ENCODE measurements around the gene DEXI.

Gene DEXI

DNA sequence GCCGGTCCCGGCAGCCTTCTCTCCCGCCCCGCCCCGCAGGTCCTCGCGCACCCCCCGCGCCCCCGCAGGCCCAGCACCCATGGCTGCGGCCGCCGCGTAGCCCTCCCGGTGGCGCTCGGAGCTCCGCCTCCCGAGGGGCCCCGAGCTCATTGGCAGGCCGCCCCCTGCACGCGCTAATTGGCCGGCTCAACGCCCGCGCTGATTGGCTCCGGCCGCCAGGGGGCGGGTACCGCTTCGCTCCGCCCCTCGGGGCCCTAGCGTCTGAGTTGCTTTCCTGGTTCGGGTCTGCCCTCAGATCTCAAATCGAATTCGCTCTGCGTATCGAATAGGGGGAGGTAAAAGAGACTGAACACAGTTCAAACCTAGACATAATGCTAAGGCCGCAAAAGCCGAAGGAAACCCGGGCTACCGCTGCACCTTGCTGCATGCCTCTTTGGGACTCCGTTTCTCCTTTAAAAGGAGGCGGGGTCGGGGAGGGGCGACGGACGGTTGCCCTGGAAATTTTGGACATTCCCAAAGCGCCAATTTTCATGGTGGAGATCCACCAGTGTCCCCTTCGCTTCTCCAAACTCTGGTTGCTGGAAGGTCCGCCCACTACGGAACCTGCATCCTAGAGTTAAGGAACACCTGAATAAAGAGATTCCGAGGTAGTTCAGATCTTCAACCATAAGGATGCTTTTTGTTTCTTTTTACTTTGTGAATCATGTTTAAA is at the start of gene DEXI:
Gene DEXI (minus strand): TSS at position 117 of the 712 bp plus-strand sequence. CDS start 463 bp downstream, outside the sequence.
- DNase-seq (ENCODE audit: low spot score) = peak; percentile 95

DNA sequence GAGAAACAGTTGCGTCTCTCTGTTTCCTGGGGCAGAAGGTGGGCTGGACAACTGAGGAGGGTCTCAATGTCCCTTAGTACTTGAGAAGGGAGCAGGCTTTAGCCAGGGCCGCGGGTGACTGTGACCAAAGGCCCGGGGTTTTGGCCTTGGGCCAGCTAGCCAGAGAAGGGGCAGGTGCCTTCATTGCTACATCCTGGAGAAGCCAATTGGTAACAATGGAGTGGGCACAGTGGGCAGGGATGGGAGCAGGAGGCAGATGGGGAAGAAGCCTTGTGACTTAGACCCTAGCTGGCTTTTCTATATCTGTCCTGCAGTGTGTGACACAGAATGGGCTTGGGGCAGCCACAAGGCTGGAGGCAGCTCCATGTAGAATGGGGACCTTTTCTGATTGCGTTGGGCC is 48.1 kb upstream of the DEXI start:
- DNase-seq (ENCODE audit: low spot score) = no peak

DNA sequence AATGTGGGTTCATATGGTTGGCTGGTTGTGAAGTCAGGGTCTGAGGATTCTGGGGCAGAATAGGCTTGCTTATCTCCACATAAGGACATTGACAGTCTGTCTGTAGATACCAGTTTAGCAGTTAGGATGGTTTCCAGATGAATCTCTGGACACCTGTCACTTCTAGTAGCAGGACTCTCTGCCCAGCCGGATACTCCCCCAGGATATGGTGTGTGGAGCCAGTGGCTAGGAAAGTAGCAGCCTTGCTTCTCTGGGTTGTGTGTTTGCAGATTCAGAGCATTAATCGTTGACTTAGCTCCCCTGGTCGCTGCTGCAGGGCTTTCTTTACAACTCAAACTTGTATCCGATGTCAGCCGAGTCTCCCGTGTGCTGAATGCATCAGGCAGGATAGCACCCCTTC is 47.3 kb upstream of the DEXI start:
- DNase-seq (ENCODE audit: low spot score) = no peak

DNA sequence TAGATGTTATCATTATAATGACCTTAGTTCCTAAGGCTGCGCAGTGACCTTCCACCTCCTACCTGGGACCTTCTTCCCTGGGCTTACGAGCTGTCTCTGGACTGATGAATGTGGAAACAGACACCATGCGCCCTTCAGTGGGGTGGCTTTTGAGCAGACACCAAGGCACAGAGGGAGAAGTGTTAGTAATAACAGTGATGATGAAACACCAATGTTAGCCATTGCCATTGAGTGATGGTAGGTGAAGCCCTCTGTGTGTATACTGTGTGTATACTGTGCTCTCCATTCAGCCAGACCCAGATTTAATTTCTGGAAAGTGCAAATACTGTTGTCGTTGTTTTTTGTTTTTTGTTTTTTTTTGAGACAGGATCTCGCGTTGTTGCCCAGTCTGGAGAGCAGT is 46.6 kb upstream of the DEXI start:
- DNase-seq (ENCODE audit: low spot score) = no peak

DNA sequence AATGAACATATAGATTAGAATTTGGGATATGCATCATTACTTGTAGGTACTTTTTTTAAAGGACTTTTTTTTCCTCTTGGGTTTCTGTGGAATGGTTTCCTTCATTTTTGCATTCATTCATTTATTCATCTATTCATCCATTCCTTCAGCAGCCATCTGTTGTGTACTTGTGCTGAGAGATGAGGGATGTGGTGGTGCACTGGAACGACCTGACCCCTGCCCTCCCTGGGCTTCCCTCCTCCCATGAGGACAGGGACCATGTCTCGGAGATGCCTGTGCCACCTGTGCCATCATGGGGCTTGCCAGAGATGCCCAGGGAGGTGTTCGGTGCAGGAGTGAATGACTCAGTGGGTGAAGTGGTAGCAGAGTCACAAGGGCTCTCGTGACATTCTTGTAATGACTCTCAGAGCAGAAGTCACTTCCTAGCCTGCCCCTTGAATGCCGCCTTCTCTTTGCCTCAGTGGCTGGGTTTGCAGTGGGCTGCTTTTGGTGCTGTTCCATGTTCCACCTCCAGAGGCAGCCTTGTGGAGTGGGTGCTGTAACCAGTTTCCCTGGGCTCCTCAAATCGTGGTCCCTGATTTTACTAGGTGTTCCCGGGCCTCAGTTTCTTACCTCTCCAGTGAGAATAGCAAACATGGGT is 46.0 kb upstream of the DEXI start:
- DNase-seq (ENCODE audit: low spot score) = peak; percentile 46

DNA sequence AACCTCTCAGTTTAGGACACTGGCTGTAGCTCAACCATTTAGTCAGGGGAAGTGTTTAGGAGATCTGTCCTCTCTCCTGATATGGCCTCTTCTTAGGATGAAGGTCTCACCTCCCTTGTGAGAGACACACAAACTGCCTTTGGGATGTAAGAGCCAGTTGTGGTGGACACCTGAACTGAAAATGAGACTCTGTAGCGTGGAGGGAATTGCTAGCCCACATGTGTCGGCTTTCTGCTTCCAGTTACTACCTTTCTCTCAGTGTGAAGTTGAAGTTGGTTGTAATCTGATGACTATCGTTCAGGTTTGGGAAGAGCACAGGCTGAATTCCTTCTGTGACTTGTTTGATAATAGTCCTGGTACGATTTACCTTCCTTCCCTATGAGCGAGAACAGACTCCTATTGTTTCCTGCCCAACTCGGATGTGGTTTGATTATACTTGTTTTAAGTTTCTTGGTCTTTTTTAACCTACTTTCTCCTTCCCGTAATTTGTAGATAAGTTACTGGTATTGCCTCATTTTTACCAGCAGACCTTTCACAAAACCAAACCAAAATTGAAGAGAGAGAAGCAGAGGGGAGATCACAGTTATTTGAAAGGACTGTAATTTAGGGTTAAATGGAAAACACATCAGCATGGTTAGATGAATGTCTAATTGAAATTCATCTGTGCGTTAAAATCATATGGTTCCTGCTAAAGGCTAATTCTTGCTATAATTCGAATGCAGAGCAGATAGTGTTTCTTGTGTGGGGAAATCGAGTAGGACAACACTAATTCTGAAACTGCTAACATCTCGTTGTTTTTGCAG is 45.3 kb upstream of the DEXI start:
- peak; percentile 26 for DNase-seq (ENCODE audit: low spot score)

DNA sequence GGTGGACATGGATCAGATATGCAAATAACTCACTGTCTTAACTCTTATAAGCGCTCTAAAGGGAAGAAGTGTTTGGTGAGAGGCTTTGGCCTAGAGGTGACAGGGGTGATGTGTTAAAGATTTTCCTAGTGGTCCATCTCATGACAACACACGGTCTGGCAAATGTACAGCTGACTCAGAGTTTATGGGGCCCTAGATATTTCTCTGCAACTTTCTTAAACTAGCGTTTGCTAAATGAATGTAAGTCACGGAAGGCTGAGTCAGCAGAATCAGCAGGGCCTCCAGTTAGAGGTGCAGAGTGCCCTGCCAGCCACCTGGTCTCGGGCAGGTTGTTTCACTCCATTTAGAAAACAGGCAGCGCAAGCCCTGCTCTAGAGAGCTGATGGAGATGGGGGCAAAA is 42.2 kb upstream of the DEXI start:
- DNase-seq (ENCODE audit: low spot score) = no peak

DNA sequence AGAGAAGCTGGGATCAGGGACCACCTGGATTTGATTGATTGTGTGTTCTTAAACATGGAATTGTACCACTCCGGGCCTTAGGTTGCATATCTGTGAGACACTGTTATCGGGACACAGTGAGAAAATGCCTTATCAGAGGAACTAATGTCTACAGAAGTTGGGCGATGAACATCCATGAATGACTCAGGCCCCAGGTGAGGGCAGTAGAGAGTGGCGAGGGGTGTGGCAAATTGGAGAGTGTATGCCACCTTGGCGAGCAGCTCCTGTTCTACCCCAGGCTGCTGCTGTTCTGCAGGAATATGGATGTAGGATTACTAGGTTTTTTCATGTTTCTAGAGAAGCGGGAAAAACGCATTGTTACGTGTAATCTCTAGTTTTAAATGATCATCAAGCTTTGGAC is 40.9 kb upstream of the DEXI start:
- DNase-seq (ENCODE audit: low spot score) = no peak

DNA sequence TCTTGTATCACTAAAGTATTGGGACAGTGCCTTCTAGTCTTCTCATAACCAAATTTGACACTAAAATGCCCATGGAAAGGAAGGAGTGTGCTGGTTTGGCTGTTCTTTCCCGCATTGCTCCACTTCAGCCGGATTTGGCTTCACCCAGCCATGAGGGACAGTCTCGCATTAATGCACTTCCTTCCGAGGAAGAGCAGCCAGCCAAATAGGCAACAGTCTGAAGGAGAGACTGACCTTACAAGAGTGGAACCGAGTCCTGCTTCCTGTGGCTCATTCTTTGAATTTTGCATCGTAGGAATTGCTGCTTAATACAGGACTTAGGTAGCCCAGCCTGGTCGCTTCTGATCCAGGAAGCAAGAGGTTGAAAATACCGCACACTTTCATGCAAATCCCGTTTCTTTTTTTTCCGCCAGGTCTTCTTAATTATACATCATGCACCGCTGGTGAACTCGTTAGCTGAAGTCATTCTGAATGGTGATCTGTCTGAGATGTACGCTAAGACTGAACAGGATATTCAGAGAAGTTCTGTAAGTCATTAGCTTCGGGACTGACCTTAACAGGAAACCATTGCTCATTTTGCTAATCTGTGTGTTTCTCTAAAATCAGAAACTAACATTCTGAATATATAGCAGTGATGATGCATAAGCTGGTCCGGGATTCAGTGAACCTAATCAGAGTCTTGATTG is 40.3 kb upstream of the DEXI start:
- no peak for DNase-seq (ENCODE audit: low spot score)

DNA sequence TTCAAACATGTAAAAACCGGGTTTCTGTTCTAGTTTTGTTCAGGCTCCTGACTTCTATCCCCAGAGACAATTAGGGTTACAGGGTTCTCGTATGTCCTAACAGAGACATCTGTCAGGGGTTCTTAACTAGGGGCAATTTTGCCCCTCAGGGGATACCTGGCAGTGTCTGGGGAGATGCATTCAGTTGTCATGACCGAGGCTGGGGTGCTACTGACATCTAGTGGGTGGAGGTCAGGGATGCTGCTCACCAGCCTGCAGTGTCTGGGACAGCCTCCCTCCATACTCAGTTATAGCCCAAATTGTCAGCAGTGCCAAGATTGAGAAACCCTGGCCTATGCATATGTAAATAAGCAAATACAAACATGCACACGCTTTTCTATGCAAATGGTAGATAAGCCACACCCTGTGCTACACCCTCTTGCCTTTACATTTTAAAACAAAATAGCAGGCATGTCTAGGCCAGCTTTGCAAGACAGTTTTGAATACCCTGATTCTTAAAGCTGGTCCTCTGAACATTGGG is 39.5 kb upstream of the DEXI start:
- DNase-seq (ENCODE audit: low spot score) = peak; percentile 40

DNA sequence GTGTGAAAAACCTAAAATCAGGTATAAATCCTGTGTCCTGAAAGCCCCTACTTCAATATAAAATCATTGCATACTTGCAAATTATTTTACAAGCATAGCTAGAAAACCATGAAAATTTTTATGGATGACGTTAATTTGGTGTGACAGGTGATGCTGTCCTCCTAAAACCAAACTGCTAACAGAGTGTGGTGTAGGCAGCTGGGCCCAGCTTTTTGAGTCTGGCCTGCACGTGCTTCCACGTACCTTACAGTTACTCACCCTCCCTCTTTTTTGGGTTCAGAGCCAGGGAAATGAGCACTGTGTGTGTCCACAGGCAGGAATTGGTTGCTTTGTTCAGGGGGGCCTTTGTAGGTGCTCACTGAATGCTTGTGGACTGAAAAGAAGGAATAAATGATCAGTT is 38.5 kb upstream of the DEXI start:
- DNase-seq (ENCODE audit: low spot score) = no peak

DNA sequence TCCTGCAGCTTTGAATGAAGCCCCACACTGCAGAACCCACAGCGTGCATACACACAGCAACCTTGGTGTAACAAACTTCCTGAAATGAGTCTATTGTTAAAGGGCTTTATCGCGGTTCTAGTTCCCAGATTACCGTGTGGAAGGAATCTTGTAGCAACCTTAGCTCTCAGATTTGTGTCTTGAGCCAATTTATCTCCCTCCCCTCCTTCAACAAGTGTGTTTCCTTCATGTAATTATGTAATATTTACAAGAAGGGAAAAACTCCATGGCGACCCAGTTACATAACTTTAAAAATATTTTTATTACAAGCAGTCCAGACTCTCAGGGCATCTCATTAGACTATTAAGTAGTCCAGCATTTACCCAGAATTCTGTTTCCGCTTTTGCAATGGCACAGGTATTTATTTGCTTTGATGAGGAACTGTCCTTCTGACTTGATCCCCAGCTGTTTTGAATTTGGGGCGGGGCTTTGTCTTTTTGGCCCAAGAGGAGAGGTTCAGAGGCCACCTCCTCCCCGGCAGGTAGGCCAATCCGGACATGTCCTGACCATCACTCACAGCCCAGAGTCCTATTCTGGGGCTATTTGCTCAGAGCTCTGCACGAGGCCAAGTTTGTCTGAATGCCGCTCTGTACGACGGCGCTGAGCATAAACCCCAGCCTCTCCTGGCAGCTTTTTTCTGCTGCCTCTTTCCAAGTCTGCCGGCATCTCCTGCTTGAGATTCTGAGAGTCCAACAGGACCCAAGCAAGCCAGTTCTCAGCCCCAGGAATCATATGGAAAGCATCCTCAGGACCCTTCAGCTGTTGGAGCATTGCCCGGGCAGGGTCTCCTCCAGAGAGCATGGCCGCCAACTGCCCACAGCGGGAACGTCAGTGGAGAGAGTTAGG is 37.7 kb upstream of the DEXI start:
- no peak for DNase-seq (ENCODE audit: low spot score)

DNA sequence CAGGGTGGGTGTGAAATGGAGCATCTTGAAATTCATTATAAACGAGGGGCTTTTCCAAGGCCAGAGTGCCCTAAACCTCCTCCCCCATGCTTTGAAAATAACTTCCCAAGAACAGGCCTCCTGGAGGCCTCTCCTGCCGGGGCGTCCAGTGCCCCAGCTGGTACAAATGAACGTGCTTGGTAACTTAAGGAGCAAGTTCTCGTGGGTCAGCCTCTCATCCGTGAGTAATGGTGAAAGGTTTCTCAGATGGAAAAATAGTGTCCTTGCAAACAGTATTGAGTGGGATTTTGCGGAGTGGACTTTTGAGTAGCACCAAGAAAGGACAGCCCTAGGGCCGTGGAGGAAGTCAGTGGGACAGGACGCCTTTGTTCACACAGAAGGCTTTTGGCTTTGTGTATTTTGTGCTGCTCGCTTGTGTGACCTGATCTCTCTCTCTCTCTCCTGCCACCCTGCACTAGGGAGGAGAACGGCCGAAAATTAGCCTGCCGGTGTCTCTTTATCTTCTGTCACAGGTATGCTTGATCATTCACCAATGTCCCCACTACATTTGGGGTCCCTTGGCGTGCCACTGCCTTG is 36.7 kb upstream of the DEXI start:
- DNase-seq (ENCODE audit: low spot score) = no peak

DNA sequence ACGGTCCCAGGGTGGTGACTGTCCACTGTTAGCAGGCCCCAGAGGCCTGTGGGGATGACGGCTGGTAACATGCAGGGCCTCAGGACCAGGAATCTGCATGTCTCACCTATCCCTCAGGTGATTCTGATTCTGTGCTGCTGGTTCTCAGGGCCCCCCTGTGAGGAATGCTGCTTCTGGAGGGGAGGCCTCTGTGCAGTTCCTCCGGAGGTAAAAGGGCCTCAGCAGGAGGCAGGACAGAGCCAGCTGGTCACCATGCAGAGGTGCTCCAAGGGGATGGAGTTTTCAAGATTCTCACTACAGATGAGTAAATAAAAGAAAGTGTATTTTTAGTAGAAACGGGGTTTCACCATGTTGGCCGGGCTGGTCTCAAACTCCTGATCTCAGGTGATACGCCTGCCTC is 35.9 kb upstream of the DEXI start:
- DNase-seq (ENCODE audit: low spot score) = no peak

DNA sequence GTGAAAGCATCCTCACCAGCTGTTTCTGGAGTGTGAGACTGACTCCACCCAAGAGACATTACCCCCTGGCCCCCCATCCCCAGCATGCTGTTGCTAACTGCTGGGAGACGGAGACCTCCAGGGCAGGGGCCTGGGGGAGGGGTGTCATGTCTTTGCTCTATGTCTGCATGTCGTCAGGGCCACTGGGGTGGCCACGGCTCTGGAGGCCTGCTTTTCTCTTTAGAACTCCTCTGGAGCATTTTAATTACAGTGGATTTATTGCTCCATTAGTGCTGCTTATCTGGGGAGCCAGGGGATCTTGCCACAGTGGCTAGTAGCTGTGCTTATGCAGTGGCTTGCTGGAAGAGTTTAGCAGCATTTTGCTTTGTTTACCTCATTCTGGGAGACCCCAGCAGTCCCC is 34.4 kb upstream of the DEXI start:
- DNase-seq (ENCODE audit: low spot score) = no peak

DNA sequence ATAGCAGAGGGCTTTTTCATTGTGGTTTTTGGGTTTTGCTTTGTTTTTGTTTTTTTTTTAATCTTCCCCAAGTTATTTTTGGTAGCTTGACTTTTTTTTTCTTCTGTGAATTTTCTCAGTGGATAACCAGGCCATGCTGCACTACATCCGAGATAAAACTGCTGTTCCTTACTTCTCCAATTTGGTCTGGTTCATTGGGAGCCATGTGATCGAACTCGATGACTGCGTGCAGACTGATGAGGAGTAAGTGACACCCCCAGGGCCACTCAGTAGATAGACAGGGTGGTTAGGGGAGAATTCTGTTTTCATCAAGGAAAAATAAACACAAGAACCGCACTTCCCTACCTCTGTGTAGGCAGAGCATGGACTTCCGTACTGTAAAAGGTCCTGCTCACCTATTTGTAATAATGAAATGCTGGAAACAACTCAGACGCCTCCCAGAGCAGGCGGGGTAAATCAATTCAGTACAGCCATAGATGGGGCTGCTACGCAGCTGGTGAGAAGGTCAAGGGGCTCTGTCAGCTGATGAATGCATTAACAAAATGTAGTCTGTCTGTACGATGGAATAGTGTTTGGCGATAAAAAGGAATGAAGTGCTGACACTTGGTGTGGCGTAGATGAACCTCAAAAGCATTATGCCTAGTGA is 30.7 kb upstream of the DEXI start:
- no peak for DNase-seq (ENCODE audit: low spot score)

DNA sequence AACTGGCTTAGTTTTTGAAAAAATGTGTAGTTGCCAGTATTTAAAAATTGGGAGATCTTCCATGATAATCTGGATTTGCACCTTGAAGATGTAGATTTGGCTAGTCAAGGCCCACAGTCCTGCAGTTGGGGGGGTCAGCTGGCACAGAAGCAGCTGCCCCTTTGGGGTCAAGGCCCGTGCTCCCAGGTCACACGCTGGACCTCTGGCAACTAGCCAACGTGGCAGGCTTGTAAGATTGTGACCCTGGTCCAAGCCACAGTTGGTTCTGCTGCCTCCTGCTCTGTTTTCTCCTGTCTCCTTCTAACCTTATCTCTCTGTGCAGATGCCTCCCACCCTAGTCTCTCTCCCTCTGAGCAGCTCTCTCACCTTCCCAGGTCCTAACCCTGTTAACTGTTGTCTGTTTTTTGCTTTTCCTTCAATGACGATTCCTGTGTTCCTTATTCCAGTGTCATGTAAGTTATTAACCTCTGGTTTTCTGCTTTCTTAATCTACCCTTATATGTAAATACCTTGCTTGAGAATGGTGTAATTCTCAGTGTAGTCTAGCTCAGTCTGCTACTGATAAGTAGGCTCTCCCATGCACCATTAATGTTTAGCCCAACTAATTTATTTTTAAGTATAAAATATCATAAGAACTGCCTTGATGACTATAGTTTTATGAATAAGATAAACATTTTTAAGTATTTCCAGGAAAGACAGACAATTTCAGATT is 30.0 kb upstream of the DEXI start:
- DNase-seq (ENCODE audit: low spot score) = no peak

DNA sequence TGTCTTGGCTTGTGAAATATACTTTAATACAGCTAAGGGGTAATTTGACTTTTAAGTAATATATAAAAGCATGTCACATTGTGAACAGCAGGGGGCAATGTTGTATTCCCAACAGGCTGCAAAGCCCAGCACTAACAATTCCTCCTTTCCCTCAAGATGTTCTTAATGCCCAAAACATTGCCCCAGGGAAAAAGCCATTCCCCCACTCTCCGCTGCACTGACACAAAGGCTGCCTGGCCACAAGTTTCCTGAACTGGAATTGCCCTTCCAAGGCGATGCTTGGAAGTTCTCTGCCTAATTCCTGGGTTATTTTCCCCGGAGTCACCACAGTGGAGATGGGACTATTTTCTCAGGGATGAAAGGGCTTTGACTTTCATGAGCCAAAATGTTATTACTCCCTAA is 29.3 kb upstream of the DEXI start:
- peak; percentile 62 for DNase-seq (ENCODE audit: low spot score)

DNA sequence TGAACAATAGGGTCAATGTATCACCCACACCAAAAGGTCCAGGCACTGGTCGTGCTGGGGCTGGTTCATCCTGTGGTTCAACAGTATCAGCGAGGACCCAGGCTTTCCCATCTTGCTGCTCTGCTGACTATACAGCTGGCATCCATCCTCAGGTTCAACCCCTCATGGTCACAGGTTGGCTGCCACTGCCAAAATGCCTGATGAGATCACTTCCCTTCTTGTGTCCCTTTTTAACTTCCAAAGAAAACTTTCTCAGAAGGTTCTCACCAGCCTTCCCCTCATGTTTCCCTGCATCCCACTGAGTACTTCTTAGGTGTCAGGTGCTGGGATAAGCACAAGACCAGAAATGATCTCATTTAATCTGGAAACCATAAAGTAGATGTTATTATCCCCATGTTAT is 27.8 kb upstream of the DEXI start:
- DNase-seq (ENCODE audit: low spot score) = no peak

DNA sequence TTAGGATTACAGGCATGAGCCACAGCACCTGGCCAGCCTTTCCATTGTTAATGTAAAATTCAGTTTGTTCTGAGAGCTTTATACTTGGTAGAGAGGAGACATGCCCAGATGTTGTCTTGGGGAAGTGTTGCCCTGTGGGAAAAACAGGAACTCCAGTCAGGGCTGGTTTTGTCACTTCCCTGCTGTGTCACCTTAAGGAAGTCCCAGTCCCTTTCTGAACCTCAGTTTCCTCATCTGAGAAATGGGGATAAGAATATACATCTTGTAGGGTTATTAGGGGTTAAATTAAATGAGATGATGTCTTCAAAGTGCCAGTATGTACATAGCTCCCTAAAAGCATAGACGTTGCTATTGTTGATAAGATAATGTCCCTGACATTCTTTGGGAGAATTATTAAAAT is 27.3 kb upstream of the DEXI start:
- no peak for DNase-seq (ENCODE audit: low spot score)
